ENCODE measurements around the gene ICAM4. TPM values are rescaled to one million over a fixed set of nuclear protein-coding genes. Genes with fewer than 3 reads are reported as not detected.
A peak's percentile ranks its signal among the peaks of the same experiment; 100 is the strongest.

The ICAM4 gene
- total and polyA plus RNA-seq, 2 of the 13 experiments (the other 11 are each of a cell fraction or from before 2014, with no cell fraction given) = 2.9 to 4.0 TPM

DNA sequence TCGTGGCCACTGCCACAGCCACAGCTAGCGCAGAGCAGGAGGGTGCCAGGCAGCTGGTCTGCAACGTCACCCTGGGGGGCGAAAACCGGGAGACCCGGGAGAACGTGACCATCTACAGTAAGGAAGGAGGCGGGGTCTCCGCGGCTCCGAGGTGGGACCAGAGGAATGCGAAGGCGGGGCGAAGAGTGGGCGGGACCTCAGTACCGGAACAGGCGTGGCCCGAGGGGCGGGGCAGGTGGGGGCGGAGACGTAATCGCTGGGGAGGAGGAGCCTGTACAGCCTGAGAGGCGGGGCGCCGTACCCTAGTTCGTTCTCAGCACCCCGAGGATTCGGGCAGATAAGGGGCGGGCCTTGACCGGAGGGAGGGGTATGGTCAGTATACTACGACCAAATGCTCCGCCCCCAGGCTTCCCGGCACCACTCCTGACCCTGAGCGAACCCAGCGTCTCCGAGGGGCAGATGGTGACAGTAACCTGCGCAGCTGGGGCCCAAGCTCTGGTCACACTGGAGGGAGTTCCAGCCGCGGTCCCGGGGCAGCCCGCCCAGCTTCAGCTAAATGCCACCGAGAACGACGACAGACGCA is 5.5 kb downstream of the ICAM4 start (continued):
- TF ChIP-seq, protein P1, sequence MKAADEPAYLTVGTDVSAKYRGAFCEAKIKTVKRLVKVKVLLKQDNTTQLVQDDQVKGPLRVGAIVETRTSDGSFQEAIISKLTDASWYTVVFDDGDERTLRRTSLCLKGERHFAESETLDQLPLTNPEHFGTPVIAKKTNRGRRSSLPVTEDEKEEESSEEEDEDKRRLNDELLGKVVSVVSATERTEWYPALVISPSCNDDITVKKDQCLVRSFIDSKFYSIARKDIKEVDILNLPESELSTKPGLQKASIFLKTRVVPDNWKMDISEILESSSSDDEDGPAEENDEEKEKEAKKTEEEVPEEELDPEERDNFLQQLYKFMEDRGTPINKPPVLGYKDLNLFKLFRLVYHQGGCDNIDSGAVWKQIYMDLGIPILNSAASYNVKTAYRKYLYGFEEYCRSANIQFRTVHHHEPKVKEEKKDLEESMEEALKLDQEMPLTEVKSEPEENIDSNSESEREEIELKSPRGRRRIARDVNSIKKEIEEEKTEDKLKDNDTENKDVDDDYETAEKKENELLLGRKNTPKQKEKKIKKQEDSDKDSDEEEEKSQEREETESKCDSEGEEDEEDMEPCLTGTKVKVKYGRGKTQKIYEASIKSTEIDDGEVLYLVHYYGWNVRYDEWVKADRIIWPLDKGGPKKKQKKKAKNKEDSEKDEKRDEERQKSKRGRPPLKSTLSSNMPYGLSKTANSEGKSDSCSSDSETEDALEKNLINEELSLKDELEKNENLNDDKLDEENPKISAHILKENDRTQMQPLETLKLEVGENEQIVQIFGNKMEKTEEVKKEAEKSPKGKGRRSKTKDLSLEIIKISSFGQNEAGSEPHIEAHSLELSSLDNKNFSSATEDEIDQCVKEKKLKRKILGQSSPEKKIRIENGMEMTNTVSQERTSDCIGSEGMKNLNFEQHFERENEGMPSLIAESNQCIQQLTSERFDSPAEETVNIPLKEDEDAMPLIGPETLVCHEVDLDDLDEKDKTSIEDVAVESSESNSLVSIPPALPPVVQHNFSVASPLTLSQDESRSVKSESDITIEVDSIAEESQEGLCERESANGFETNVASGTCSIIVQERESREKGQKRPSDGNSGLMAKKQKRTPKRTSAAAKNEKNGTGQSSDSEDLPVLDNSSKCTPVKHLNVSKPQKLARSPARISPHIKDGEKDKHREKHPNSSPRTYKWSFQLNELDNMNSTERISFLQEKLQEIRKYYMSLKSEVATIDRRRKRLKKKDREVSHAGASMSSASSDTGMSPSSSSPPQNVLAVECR (CRISPR knock-in tag; IDR thresholded peaks at IDR 0.05; ENCODE audit: borderline replicate concordance) = peak; percentile 52; the same call in 1 of the 2 replicates
- TF ChIP-seq, protein P2, sequence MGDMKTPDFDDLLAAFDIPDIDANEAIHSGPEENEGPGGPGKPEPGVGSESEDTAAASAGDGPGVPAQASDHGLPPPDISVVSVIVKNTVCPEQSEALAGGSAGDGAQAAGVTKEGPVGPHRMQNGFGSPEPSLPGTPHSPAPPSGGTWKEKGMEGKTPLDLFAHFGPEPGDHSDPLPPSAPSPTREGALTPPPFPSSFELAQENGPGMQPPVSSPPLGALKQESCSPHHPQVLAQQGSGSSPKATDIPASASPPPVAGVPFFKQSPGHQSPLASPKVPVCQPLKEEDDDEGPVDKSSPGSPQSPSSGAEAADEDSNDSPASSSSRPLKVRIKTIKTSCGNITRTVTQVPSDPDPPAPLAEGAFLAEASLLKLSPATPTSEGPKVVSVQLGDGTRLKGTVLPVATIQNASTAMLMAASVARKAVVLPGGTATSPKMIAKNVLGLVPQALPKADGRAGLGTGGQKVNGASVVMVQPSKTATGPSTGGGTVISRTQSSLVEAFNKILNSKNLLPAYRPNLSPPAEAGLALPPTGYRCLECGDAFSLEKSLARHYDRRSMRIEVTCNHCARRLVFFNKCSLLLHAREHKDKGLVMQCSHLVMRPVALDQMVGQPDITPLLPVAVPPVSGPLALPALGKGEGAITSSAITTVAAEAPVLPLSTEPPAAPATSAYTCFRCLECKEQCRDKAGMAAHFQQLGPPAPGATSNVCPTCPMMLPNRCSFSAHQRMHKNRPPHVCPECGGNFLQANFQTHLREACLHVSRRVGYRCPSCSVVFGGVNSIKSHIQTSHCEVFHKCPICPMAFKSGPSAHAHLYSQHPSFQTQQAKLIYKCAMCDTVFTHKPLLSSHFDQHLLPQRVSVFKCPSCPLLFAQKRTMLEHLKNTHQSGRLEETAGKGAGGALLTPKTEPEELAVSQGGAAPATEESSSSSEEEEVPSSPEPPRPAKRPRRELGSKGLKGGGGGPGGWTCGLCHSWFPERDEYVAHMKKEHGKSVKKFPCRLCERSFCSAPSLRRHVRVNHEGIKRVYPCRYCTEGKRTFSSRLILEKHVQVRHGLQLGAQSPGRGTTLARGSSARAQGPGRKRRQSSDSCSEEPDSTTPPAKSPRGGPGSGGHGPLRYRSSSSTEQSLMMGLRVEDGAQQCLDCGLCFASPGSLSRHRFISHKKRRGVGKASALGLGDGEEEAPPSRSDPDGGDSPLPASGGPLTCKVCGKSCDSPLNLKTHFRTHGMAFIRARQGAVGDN (CRISPR knock-in tag; IDR thresholded peaks at IDR 0.05) = no peak; the same call in 1 of the 2 replicates
- no peak for TF ChIP-seq XRCC5 (optimal IDR thresholded peaks at IDR 0.05; ENCODE audit: low read length)
- TF ChIP-seq CBFB (CRISPR knock-in tag; IDR thresholded peaks at IDR 0.05) = 0 out of 2 replicates have a peak, but pooled peaks have one; percentile 36
- 0 out of 2 replicates have a peak, but pooled peaks have one; percentile 43 for TF ChIP-seq ZBTB7B (CRISPR knock-in tag; IDR thresholded peaks at IDR 0.05)
- TF ChIP-seq KLF15 (CRISPR knock-in tag; IDR thresholded peaks at IDR 0.05; ENCODE audit: borderline replicate concordance) = no peak
- 0 out of 2 replicates have a peak, but pooled peaks have one; percentile 51 for TF ChIP-seq ATF7-NPFF (CRISPR knock-in tag; IDR thresholded peaks at IDR 0.05; ENCODE audit: low read depth)
- TF ChIP-seq ZNF317 (CRISPR knock-in tag; IDR thresholded peaks at IDR 0.05) = 0 out of 2 replicates have a peak, but pooled peaks have one; percentile 44
- TF ChIP-seq KLF11 (CRISPR knock-in tag; IDR thresholded peaks at IDR 0.05) = no peak
- TF ChIP-seq HNRNPLL (IDR thresholded peaks at IDR 0.05; ENCODE audit: low read depth, low read length, poor library complexity, severe bottlenecking) = peak; percentile 39
- TF ChIP-seq HDAC6 (IDR thresholded peaks at IDR 0.05; ENCODE audit: low read depth, low read length) = no peak
- peak; percentile 42; the same call in 1 of the 2 replicates for TF ChIP-seq ELF1 (CRISPR knock-in tag; IDR thresholded peaks at IDR 0.05)
- 0 out of 2 replicates have a peak, but pooled peaks have one; percentile 17 for TF ChIP-seq ARNTL (CRISPR knock-in tag; IDR thresholded peaks at IDR 0.05)
- TF ChIP-seq PCBP1 (IDR thresholded peaks at IDR 0.05; ENCODE audit: borderline replicate concordance, low read depth, low read length) = 0 out of 2 replicates have a peak, but pooled peaks have one; percentile 33
- peak; percentile 89 for TF ChIP-seq GABPB1 (CRISPR knock-in tag; IDR thresholded peaks at IDR 0.05)
- peak; percentile 71; the same call in 1 of the 2 replicates for TF ChIP-seq SP4 (CRISPR knock-in tag; IDR thresholded peaks at IDR 0.05)
- no peak for TF ChIP-seq ETV5 (CRISPR knock-in tag; IDR thresholded peaks at IDR 0.05; ENCODE audit: borderline replicate concordance)
- peak; percentile 73; the same call in 1 of the 2 replicates for TF ChIP-seq AHR (CRISPR knock-in tag; IDR thresholded peaks at IDR 0.05)
- TF ChIP-seq TFE3 (CRISPR knock-in tag; IDR thresholded peaks at IDR 0.05) = no peak
- TF ChIP-seq NR2C2 (CRISPR knock-in tag; IDR thresholded peaks at IDR 0.05; ENCODE audit: borderline replicate concordance) = 0 out of 2 replicates have a peak, but pooled peaks have one; percentile 22
